HepG2 (cell line): ENCODE results near the gene THADA.

Experiments
- POLR2AphosphoS5 ChIP-seq: IDR thresholded peaks from 2 replicates; pipeline ENCODE4 v1.6.1; 2012; ENCODE audit warnings: low read depth, low read length
- ZNF354B ChIP-seq: sonication (generic); formaldehyde crosslinking; IDR thresholded peaks from 2 replicates; pipeline ENCODE4 v1.8.0; 2022; ENCODE audit warnings: mild to moderate bottlenecking, missing genetic modification reagents
- TF ChIP-seq, protein P1 (sequence below): sonication (generic); formaldehyde crosslinking; conservative IDR thresholded peaks from 2 replicates; pipeline ENCODE4 v1.8.0; 2022; ENCODE audit warnings: low read depth, missing genetic modification reagents
- TF ChIP-seq, protein P2 (sequence below): IDR thresholded peaks from 2 replicates; pipeline ENCODE4 v1.6.1; 2012; ENCODE audit warnings: inconsistent platforms

DNA sequence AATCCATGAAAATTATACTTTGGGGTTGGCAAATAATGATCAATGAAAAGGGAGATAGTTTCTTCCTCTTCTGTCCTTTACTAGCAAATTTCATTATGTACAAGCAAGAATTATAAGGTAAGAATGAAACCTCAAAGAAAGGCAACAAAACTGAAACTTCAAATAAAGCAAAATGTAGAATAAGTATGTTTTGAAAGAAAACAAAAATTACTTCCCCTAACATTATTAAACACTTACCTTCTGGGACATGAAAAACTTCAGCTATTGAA, 29.4 kb downstream of the THADA start:
- TF ChIP-seq, protein P1, sequence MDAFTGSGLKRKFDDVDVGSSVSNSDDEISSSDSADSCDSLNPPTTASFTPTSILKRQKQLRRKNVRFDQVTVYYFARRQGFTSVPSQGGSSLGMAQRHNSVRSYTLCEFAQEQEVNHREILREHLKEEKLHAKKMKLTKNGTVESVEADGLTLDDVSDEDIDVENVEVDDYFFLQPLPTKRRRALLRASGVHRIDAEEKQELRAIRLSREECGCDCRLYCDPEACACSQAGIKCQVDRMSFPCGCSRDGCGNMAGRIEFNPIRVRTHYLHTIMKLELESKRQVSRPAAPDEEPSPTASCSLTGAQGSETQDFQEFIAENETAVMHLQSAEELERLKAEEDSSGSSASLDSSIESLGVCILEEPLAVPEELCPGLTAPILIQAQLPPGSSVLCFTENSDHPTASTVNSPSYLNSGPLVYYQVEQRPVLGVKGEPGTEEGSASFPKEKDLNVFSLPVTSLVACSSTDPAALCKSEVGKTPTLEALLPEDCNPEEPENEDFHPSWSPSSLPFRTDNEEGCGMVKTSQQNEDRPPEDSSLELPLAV (CRISPR knock-in tag), result no peak
- TF ChIP-seq POLR2AphosphoS5 (no peak), ZNF354B (CRISPR knock-in tag) (no peak)
- TF ChIP-seq, protein P2, sequence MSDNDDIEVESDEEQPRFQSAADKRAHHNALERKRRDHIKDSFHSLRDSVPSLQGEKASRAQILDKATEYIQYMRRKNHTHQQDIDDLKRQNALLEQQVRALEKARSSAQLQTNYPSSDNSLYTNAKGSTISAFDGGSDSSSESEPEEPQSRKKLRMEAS, result no peak
